ENCODE results near the gene MRAS. TPM values are rescaled to one million over a fixed set of nuclear protein-coding genes. Genes with fewer than 3 reads are reported as not detected.

The MRAS gene
- total and polyA plus RNA-seq, 2 of the 4 experiments (the other 2 are of a cell fraction): 59.3 to 60.6 TPM

GRCh38 chr3:138440121-138440521, 91.7 kb downstream of the MRAS start:
- Histone ChIP-seq H3K23ac (ENCODE audit: low read depth, low read length) (no peak overlapping the region; the same call in 1 of the 2 replicates), H3K56ac (ENCODE audit: extremely low read depth, insufficient read depth, low read length) (no peak overlapping the region), H2BK120ac (ENCODE audit: low read depth, low read length) (no peak overlapping the region), H3K18ac (ENCODE audit: low read depth, low read length) (no peak overlapping the region), H3K36me3 (ENCODE audit: control insufficient read depth, insufficient read depth, low read length) (no peaks in the 10 kb centered on the region), H3K79me1 (ENCODE audit: low read depth in 1 of 2, low read length in 2 of 2) (no peaks in the 10 kb centered on the region), H3K27ac (ENCODE audit: insufficient read depth, low read length) (no peak overlapping the region), H4K91ac (ENCODE audit: insufficient read depth, low read depth, low read length) (no peak overlapping the region), H3K9me1 (ENCODE audit: insufficient read depth, low read length) (peaks cover 6% of the 10 kb centered on the region; the same call in 1 of the 2 replicates), H2BK15ac (ENCODE audit: low read depth, low read length) (no peak overlapping the region), H2AK9ac (replicated peaks; ENCODE audit: low read depth, low read length, poor library complexity) (no peak overlapping the region), H3K14ac (replicated peaks; ENCODE audit: low read depth, low read length) (no peak overlapping the region), H2BK5ac (ENCODE audit: low read depth, low read length, poor library complexity, severe bottlenecking) (no peak overlapping the region), H3K4me3 (ENCODE audit: insufficient read depth, low read depth, low read length) (no peak overlapping the region), H2BK20ac (ENCODE audit: low read depth, low read length) (no peak overlapping the region), H3K27me3 (ENCODE audit: control insufficient read depth, insufficient read depth, low read length) (peaks cover 38% of the 10 kb centered on the region), H3K4ac (ENCODE audit: low read depth, low read length) (no peak overlapping the region), H3K9ac (ENCODE audit: low read depth, low read length) (no peak overlapping the region), H3K4me2 (ENCODE audit: low read depth, low read length) (no peak overlapping the region), H3K4me1 (ENCODE audit: control insufficient read depth, insufficient read depth, low read length) (peaks cover 9% of the 10 kb centered on the region; the same call in 1 of the 2 replicates), H4K20me1 (ENCODE audit: insufficient read depth, low read length) (no peaks in the 10 kb centered on the region), H4K5ac (ENCODE audit: low read depth, low read length) (no peak overlapping the region), H2AK5ac (ENCODE audit: low read depth, low read length) (no peak overlapping the region; the same call in 1 of the 2 replicates), H4K8ac (ENCODE audit: low read depth in 2 of 2, low read length in 2 of 2) (no peak overlapping the region), H3K9me3 (ENCODE audit: control insufficient read depth, insufficient read depth, low read length) (no peaks in the 10 kb centered on the region), H2AFZ (replicated peaks; ENCODE audit: low read length, poor library complexity) (peak overlapping the region; percentile 41)
- ATAC-seq (ENCODE audit: low read depth): peak; percentile 48
- POLR2A ChIA-PET (ENCODE audit: unreplicated experiment): no interaction called here
- in situ Hi-C loops (cut with MboI; ENCODE audit: low sequenced_read_pairs): no loop called here
- no TSS peak for BruUV-seq (replicated peaks)
- intact Hi-C loops (cut with micrococcal nuclease): no loop called here
- DNase-seq: no peak
- TF ChIP-seq MAFK (IDR thresholded peaks at IDR 0.05; ENCODE audit: low read depth, low read length) (no peak), RAD21 (IDR thresholded peaks at IDR 0.05; ENCODE audit: low read length) (no peak), RFX5 (IDR thresholded peaks at IDR 0.05; ENCODE audit: low read depth, low read length) (no peak), FOS (IDR thresholded peaks at IDR 0.05; ENCODE audit: low read depth, low read length) (no peak), RCOR1 (IDR thresholded peaks at IDR 0.05; ENCODE audit: insufficient replicate concordance, low read length) (no peak), USF2 (IDR thresholded peaks at IDR 0.05; ENCODE audit: low read depth, low read length) (no peak), MAZ (IDR thresholded peaks at IDR 0.05; ENCODE audit: borderline replicate concordance, low read depth, low read length) (no peak), BHLHE40 (IDR thresholded peaks at IDR 0.05; ENCODE audit: low read depth, low read length) (no peak), NFE2L2 (IDR thresholded peaks at IDR 0.05; ENCODE audit: low read depth, low read length) (no peak), POLR2A (IDR thresholded peaks at IDR 0.05; ENCODE audit: low read depth, low read length) (no peak), CEBPB (IDR thresholded peaks at IDR 0.05; ENCODE audit: low read depth, low read length) (no peak), MXI1 (IDR thresholded peaks at IDR 0.05; ENCODE audit: borderline replicate concordance, low read depth, low read length) (no peak), CHD1 (IDR thresholded peaks at IDR 0.05; ENCODE audit: low read depth, low read length) (no peak), ELK1 (IDR thresholded peaks at IDR 0.05; ENCODE audit: borderline replicate concordance, low read depth, low read length) (no peak)
- dilution Hi-C loops (cut with HindIII; ENCODE audit: low sequenced_read_pairs, unreplicated experiment): no loop called here
- CTCF ChIA-PET: no interaction called here
- WGBS, 2 experiments (ENCODE audit: extremely low coverage in 2 of 2, insufficient read length in 1 of 2): 20% methylated on average over 1 of the region's 7 CpGs; no CpG with 5 or more reads in 1 of the 2 experiments
